ENCODE results near the gene S100A8.

GRCh38 chr1:153387785-153388184 lies 3.1 kb downstream of the S100A8 start:
- no peak for TF ChIP-seq CTCF (IDR thresholded peaks at IDR 0.05)
- no peak for TF ChIP-seq POLR2AphosphoS5 (IDR thresholded peaks at IDR 0.05)
- no peak for TF ChIP-seq POLR2A (IDR thresholded peaks at IDR 0.05)
